ENCODE results near the gene TNNT1.
"Not testable (repeated sequence)": the region's sequence is repeated elsewhere in the genome, so short reads cannot be mapped to it uniquely, and the experiment has no call there.

Gene TNNT1

GRCh38 chr19:55113570-55114039 lies 35.4 kb downstream of the TNNT1 start:
- H3K9me3 ChIP-seq (ENCODE audit: insufficient read depth, low read length): no peaks in the 10 kb centered on the region
- H3K27me3 ChIP-seq (ENCODE audit: insufficient read depth, insufficient read length): no peaks in the 10 kb centered on the region
- peak; percentile 75 for DNase-seq (ENCODE audit: low read depth, low spot score)
- H3K4me1 ChIP-seq (ENCODE audit: insufficient read depth, insufficient read length): peaks cover 12% of the 10 kb centered on the region
- peaks cover 37% of the 10 kb centered on the region for H3K36me3 ChIP-seq (ENCODE audit: insufficient read depth, insufficient read length, low read length)
- H3K4me3 ChIP-seq (ENCODE audit: insufficient read length, low read depth): no peak overlapping the region
- TF ChIP-seq YY1 (IDR thresholded peaks at IDR 0.05; ENCODE audit: insufficient read depth, insufficient read length) (no peak), ZNF274 (IDR thresholded peaks at IDR 0.05; ENCODE audit: low read depth, low read length) (no peak), SUZ12 (IDR thresholded peaks at IDR 0.05; ENCODE audit: extremely low read depth, insufficient read depth, insufficient read length) (no peak)
- peak overlapping the region; percentile 57 for H3K9ac ChIP-seq (ENCODE audit: insufficient read length, low read depth)

- Histone ChIP-seq H3K9me3 (ENCODE audit: insufficient read depth, low read length) (no peaks in the 10 kb centered on the region), H3K9ac (ENCODE audit: insufficient read length, low read depth) (peak overlapping the region; percentile 57), H3K4me1 (ENCODE audit: insufficient read depth, insufficient read length) (peaks cover 12% of the 10 kb centered on the region), H3K27me3 (ENCODE audit: insufficient read depth, insufficient read length) (no peaks in the 10 kb centered on the region), H3K4me3 (ENCODE audit: insufficient read length, low read depth) (no peak overlapping the region), H3K36me3 (ENCODE audit: insufficient read depth, insufficient read length, low read length) (peaks cover 38% of the 10 kb centered on the region)
- TF ChIP-seq SUZ12 (IDR thresholded peaks at IDR 0.05; ENCODE audit: extremely low read depth, insufficient read depth, insufficient read length): no peak
- TF ChIP-seq YY1 (IDR thresholded peaks at IDR 0.05; ENCODE audit: insufficient read depth, insufficient read length): no peak
- TF ChIP-seq ZNF274 (IDR thresholded peaks at IDR 0.05; ENCODE audit: low read depth, low read length): no peak
- DNase-seq (ENCODE audit: low read depth, low spot score): no peak
Observed at GRCh38 chr19:55112777-55113569, 36.0 kb downstream of the TNNT1 start.

GRCh38 chr19:55112246-55112776 lies 36.7 kb downstream of the TNNT1 start:
- TF ChIP-seq SUZ12 (IDR thresholded peaks at IDR 0.05; ENCODE audit: extremely low read depth, insufficient read depth, insufficient read length) (no peak), YY1 (IDR thresholded peaks at IDR 0.05; ENCODE audit: insufficient read depth, insufficient read length) (no peak), ZNF274 (IDR thresholded peaks at IDR 0.05; ENCODE audit: low read depth, low read length) (no peak)
- Histone ChIP-seq H3K9me3 (ENCODE audit: insufficient read depth, low read length) (no peaks in the 10 kb centered on the region), H3K4me3 (ENCODE audit: insufficient read length, low read depth) (no peak overlapping the region), H3K36me3 (ENCODE audit: insufficient read depth, insufficient read length, low read length) (peaks cover 38% of the 10 kb centered on the region), H3K4me1 (ENCODE audit: insufficient read depth, insufficient read length) (peaks cover 12% of the 10 kb centered on the region), H3K27me3 (ENCODE audit: insufficient read depth, insufficient read length) (no peaks in the 10 kb centered on the region), H3K9ac (ENCODE audit: insufficient read length, low read depth) (no peak overlapping the region)
- no peak for DNase-seq (ENCODE audit: low read depth, low spot score)

- no peak for DNase-seq (ENCODE audit: low read depth, low spot score)
- Histone ChIP-seq H3K9ac (ENCODE audit: insufficient read length, low read depth) (no peak overlapping the region), H3K4me1 (ENCODE audit: insufficient read depth, insufficient read length) (peaks cover 12% of the 10 kb centered on the region), H3K9me3 (ENCODE audit: insufficient read depth, low read length) (no peaks in the 10 kb centered on the region), H3K4me3 (ENCODE audit: insufficient read length, low read depth) (no peak overlapping the region), H3K27me3 (ENCODE audit: insufficient read depth, insufficient read length) (no peaks in the 10 kb centered on the region), H3K36me3 (ENCODE audit: insufficient read depth, insufficient read length, low read length) (peaks cover 44% of the 10 kb centered on the region)
- TF ChIP-seq YY1 (IDR thresholded peaks at IDR 0.05; ENCODE audit: insufficient read depth, insufficient read length) (no peak), ZNF274 (IDR thresholded peaks at IDR 0.05; ENCODE audit: low read depth, low read length) (no peak), SUZ12 (IDR thresholded peaks at IDR 0.05; ENCODE audit: extremely low read depth, insufficient read depth, insufficient read length) (no peak)
Observed at GRCh38 chr19:55111238-55111831, 37.7 kb downstream of the TNNT1 start.

GRCh38 chr19:55109527-55110291 lies 39.3 kb downstream of the TNNT1 start:
- no peak for DNase-seq (ENCODE audit: low read depth, low spot score)
- H3K4me3 ChIP-seq (ENCODE audit: insufficient read length, low read depth): no peak overlapping the region
- peaks cover 7% of the 10 kb centered on the region for H3K4me1 ChIP-seq (ENCODE audit: insufficient read depth, insufficient read length)
- no peak overlapping the region for H3K9ac ChIP-seq (ENCODE audit: insufficient read length, low read depth)
- no peak for TF ChIP-seq SUZ12 (IDR thresholded peaks at IDR 0.05; ENCODE audit: extremely low read depth, insufficient read depth, insufficient read length)
- TF ChIP-seq ZNF274 (IDR thresholded peaks at IDR 0.05; ENCODE audit: low read depth, low read length): no peak
- TF ChIP-seq YY1 (IDR thresholded peaks at IDR 0.05; ENCODE audit: insufficient read depth, insufficient read length): no peak
- peaks cover 42% of the 10 kb centered on the region for H3K36me3 ChIP-seq (ENCODE audit: insufficient read depth, insufficient read length, low read length)
- H3K9me3 ChIP-seq (ENCODE audit: insufficient read depth, low read length): no peaks in the 10 kb centered on the region
- no peaks in the 10 kb centered on the region for H3K27me3 ChIP-seq (ENCODE audit: insufficient read depth, insufficient read length)

GRCh38 chr19:55107252-55107651 lies 41.8 kb downstream of the TNNT1 start:
- H3K4me1 ChIP-seq (ENCODE audit: insufficient read depth, insufficient read length); H3K4me3 ChIP-seq (ENCODE audit: insufficient read length, low read depth); H3K9me3 ChIP-seq (ENCODE audit: insufficient read depth, low read length); H3K27me3 ChIP-seq (ENCODE audit: insufficient read depth, insufficient read length); H3K9ac ChIP-seq (ENCODE audit: insufficient read length, low read depth); DNase-seq (ENCODE audit: low read depth, low spot score): not testable (repeated sequence)
- peaks cover 50% of the 10 kb centered on the region for H3K36me3 ChIP-seq (ENCODE audit: insufficient read depth, insufficient read length, low read length)

GRCh38 chr19:55106591-55106990 lies 42.4 kb downstream of the TNNT1 start:
- Histone ChIP-seq H3K9ac (ENCODE audit: insufficient read length, low read depth) (no peak overlapping the region), H3K27me3 (ENCODE audit: insufficient read depth, insufficient read length) (no peaks in the 10 kb centered on the region), H3K4me3 (ENCODE audit: insufficient read length, low read depth) (no peak overlapping the region), H3K36me3 (ENCODE audit: insufficient read depth, insufficient read length, low read length) (peaks cover 49% of the 10 kb centered on the region), H3K9me3 (ENCODE audit: insufficient read depth, low read length) (no peaks in the 10 kb centered on the region), H3K4me1 (ENCODE audit: insufficient read depth, insufficient read length) (no peaks in the 10 kb centered on the region)
- DNase-seq (ENCODE audit: low read depth, low spot score): no peak
- no peak for TF ChIP-seq SUZ12 (IDR thresholded peaks at IDR 0.05; ENCODE audit: extremely low read depth, insufficient read depth, insufficient read length)
- no peak for TF ChIP-seq YY1 (IDR thresholded peaks at IDR 0.05; ENCODE audit: insufficient read depth, insufficient read length)
- no peak for TF ChIP-seq ZNF274 (IDR thresholded peaks at IDR 0.05; ENCODE audit: low read depth, low read length)

Measured in NT2/D1 (cell line).